WTC11 (cell line): ENCODE results near the gene TMEM117. TPM values are rescaled to one million over a fixed set of nuclear protein-coding genes. Genes with fewer than 3 reads are reported as not detected.

Source experiments
- ATAC-seq: fragments of 200-7000 bp; cut with Tn5 transposase; 2 replicates; pipeline ENCODE4 v1.10.0; 2021; ENCODE audit warnings: mild to moderate bottlenecking, moderate library complexity
- CTCF ChIA-PET: fragments of 300-600 bp; sonication (Branson Sonifier 250); formaldehyde crosslinking; loops from one replicate; lab custom pipeline; 2021; ENCODE audit warnings: antibody characterized with exemption; lab: Charles Lee
- POLR2A ChIA-PET: fragments of 350-600 bp; sonication (Branson Sonifier 250); formaldehyde crosslinking; loops from one replicate; lab custom pipeline; 2021; ENCODE audit warnings: antibody characterized with exemption; lab: Charles Lee
- DNase-seq: peaks from one replicate; pipeline ENCODE4 v3.0.0; 2021; ENCODE audit warnings: low spot score
- H3K27ac Mint-ChIP-seq: 2 replicates; pipeline ENCODE4 v1.8.0; 2021; ENCODE audit warnings: mixed read lengths
- H3K27me3 Mint-ChIP-seq: 2 replicates; pipeline ENCODE4 v1.8.0; 2021; ENCODE audit warnings: low read depth, mild to moderate bottlenecking, moderate library complexity, mixed read lengths
- H3K36me3 Mint-ChIP-seq: 2 replicates; pipeline ENCODE4 v1.8.0; 2021; ENCODE audit warnings: mixed read lengths
- H3K4me1 Mint-ChIP-seq: 2 replicates; pipeline ENCODE4 v1.8.0; 2022; ENCODE audit warnings: mixed read lengths
- H3K4me3 Mint-ChIP-seq: 2 replicates; pipeline ENCODE4 v1.8.0; 2021; ENCODE audit warnings: mild to moderate bottlenecking, moderate library complexity, mixed read lengths
- H3K9me3 Mint-ChIP-seq: 2 replicates; pipeline ENCODE4 v1.8.0; 2021; ENCODE audit warnings: mixed read lengths
- ESRRA ChIP-seq: sonication (generic); formaldehyde crosslinking; IDR thresholded peaks from 2 replicates; pipeline ENCODE4 v1.8.1; 2022; ENCODE audit warnings: mild to moderate bottlenecking, missing genetic modification reagents, borderline replicate concordance
- FOXJ3 ChIP-seq: sonication (generic); formaldehyde crosslinking; IDR thresholded peaks from 2 replicates; pipeline ENCODE4 v1.9.0; 2021; ENCODE audit warnings: missing genetic modification reagents, mild to moderate bottlenecking, borderline replicate concordance
- FOXP1 ChIP-seq: sonication (generic); formaldehyde crosslinking; IDR thresholded peaks from 2 replicates; pipeline ENCODE4 v1.8.0; 2022; ENCODE audit warnings: missing genetic modification reagents, mild to moderate bottlenecking, moderate library complexity, borderline replicate concordance
- IRF2 ChIP-seq: sonication (generic); formaldehyde crosslinking; IDR thresholded peaks from 2 replicates; pipeline ENCODE4 v1.8.0; 2022; ENCODE audit warnings: low read depth, missing genetic modification reagents, borderline replicate concordance
- MXD4 ChIP-seq: fragments of 250-450 bp; sonication (Bioruptor Pico); IDR thresholded peaks from 2 replicates; pipeline ENCODE4 v1.8.0; 2021; ENCODE audit warnings: mild to moderate bottlenecking, moderate library complexity, borderline replicate concordance
- NFATC4 ChIP-seq: fragments of 250-450 bp; sonication (Bioruptor Pico); IDR thresholded peaks from 2 replicates; pipeline ENCODE4 v1.9.0; 2021; ENCODE audit warnings: mild to moderate bottlenecking
- NR1H2 ChIP-seq: sonication (generic); formaldehyde crosslinking; IDR thresholded peaks from 2 replicates; pipeline ENCODE4 v1.9.0; 2021; ENCODE audit warnings: mild to moderate bottlenecking, moderate library complexity, missing genetic modification reagents
- NR2C2 ChIP-seq: sonication (generic); formaldehyde crosslinking; IDR thresholded peaks from 2 replicates; pipeline ENCODE4 v1.8.0; 2022; ENCODE audit warnings: mild to moderate bottlenecking, missing genetic modification reagents
- SMAD3 ChIP-seq: sonication (generic); formaldehyde crosslinking; IDR thresholded peaks from 2 replicates; pipeline ENCODE4 v1.8.0; 2022; ENCODE audit warnings: missing genetic modification reagents, mild to moderate bottlenecking, borderline replicate concordance
- TCF7 ChIP-seq: sonication (generic); formaldehyde crosslinking; IDR thresholded peaks from 2 replicates; pipeline ENCODE4 v1.8.0; 2022; ENCODE audit warnings: mild to moderate bottlenecking, low read depth, missing genetic modification reagents, moderate library complexity
- TEAD1 ChIP-seq: sonication (generic); formaldehyde crosslinking; IDR thresholded peaks from 2 replicates; pipeline ENCODE4 v1.8.0; 2022; ENCODE audit warnings: mild to moderate bottlenecking, missing genetic modification reagents
- ZBTB21 ChIP-seq: sonication (generic); formaldehyde crosslinking; IDR thresholded peaks from 2 replicates; pipeline ENCODE4 v1.8.1; 2023; ENCODE audit warnings: mild to moderate bottlenecking, missing genetic modification reagents, borderline replicate concordance
- ZNF232 ChIP-seq: sonication (generic); formaldehyde crosslinking; IDR thresholded peaks from 2 replicates; pipeline ENCODE4 v1.8.0; 2022; ENCODE audit warnings: mild to moderate bottlenecking, missing genetic modification reagents
- ZNF396 ChIP-seq: fragments of 250-450 bp; sonication (Bioruptor Pico); IDR thresholded peaks from 2 replicates; pipeline ENCODE4 v1.8.0; 2021; ENCODE audit warnings: mild to moderate bottlenecking, moderate library complexity, borderline replicate concordance
- total RNA-seq: library from RNA; stranded (reverse); gene quantifications from 3 replicates; pipeline ENCODE4 v1.2.3, GENCODE V29; 2021
- TF ChIP-seq, protein P1 (sequence below): fragments of 250-450 bp; sonication (Bioruptor Pico); IDR thresholded peaks from 2 replicates; pipeline ENCODE4 v1.9.0; 2021; ENCODE audit warnings: mild to moderate bottlenecking, borderline replicate concordance
- TF ChIP-seq, protein P2 (sequence below): sonication (generic); formaldehyde crosslinking; IDR thresholded peaks from 2 replicates; pipeline ENCODE4 v1.8.0; 2023; ENCODE audit warnings: missing genetic modification reagents, mild to moderate bottlenecking, borderline replicate concordance
- TF ChIP-seq, protein P3 (sequence below): sonication (generic); formaldehyde crosslinking; IDR thresholded peaks from 2 replicates; pipeline ENCODE4 v1.8.0; 2022; ENCODE audit warnings: mild to moderate bottlenecking, missing genetic modification reagents
- TF ChIP-seq, protein P4 (sequence below): sonication (generic); formaldehyde crosslinking; conservative IDR thresholded peaks from 2 replicates; pipeline ENCODE4 v1.8.1; 2023; ENCODE audit warnings: mild to moderate bottlenecking, low read depth, missing genetic modification reagents, moderate library complexity
- TF ChIP-seq, protein P5 (sequence below): fragments of 250-450 bp; sonication (Bioruptor Pico); IDR thresholded peaks from 2 replicates; pipeline ENCODE4 v1.9.0; 2021; ENCODE audit warnings: mild to moderate bottlenecking

The TMEM117 gene
- total RNA-seq, 1 experiment from 2014 or later = 1.5 TPM

DNA sequence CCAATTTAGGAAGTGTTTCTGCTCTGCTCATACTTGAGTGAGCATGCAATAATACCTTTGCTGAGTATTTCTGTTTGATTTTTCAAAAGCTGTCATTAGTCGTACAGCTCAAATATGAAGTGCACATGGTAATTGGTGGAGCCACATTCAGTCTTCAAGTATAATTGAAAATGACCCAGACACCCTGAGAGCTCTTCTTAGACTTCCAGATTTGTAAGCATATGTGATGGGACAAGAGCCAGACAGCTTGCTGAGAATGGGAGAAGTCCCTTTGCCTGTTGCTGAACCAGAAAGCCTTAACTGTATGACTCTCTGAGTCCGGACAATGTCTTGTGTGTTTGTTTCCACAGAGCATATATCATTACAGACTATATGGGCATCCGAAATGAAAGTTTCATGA, 307.3 kb downstream of the TMEM117 start:
- ChIA-PET CTCF (no interaction called here), POLR2A (no interaction called here)
- Mint-ChIP-seq H3K27ac (no peak overlapping the region), H3K9me3 (peaks cover 3% of the 10 kb centered on the region), H3K27me3 (no peaks in the 10 kb centered on the region), H3K36me3 (no peaks in the 10 kb centered on the region), H3K4me1 (no peaks in the 10 kb centered on the region), H3K4me3 (no peak overlapping the region)
- DNase-seq (no peak), ATAC-seq (no peak)
- no peak for TF ChIP-seq ZNF232 (CRISPR knock-in tag)
- TF ChIP-seq TCF7 (CRISPR knock-in tag) = no peak
- no peak for TF ChIP-seq FOXJ3 (CRISPR knock-in tag)
- TF ChIP-seq IRF2 (CRISPR knock-in tag) = no peak
- TF ChIP-seq ESRRA = no peak

DNA sequence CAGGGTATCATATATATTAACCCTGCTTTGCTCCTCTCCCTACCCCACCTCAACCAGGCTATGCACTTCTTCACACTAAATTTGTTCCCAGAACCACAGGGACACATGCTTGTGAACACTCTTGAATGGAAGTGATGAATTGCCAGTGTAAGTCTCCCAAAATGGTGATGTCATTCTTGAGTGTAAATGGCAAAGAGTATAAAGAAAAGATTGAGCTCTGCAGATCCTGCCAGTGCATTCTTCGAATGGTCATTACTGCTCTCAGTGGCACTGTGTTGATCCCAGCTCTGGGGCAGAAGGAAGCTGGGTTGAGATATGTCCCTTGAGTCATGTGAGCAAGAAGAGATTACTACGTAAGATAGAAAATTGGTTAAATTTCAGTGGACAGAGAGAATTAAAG, 313.1 kb downstream of the TMEM117 start:
- ChIA-PET CTCF (no interaction called here), POLR2A (no interaction called here)
- DNase-seq (no peak), ATAC-seq (no peak)
- Mint-ChIP-seq H3K27ac (no peak overlapping the region), H3K36me3 (no peaks in the 10 kb centered on the region), H3K9me3 (peaks cover 3% of the 10 kb centered on the region), H3K4me3 (no peak overlapping the region), H3K4me1 (no peaks in the 10 kb centered on the region)
- TF ChIP-seq NR1H2 (CRISPR knock-in tag) (no peak), ZBTB21 (no peak), ZNF396 (CRISPR knock-in tag) (no peak), MXD4 (no peak), NR2C2 (no peak), NFATC4 (CRISPR knock-in tag) (no peak), TEAD1 (CRISPR knock-in tag) (no peak), FOXP1 (CRISPR knock-in tag) (no peak), ZNF232 (CRISPR knock-in tag) (no peak), SMAD3 (CRISPR knock-in tag) (no peak), ESRRA (no peak)
- TF ChIP-seq, protein P1, sequence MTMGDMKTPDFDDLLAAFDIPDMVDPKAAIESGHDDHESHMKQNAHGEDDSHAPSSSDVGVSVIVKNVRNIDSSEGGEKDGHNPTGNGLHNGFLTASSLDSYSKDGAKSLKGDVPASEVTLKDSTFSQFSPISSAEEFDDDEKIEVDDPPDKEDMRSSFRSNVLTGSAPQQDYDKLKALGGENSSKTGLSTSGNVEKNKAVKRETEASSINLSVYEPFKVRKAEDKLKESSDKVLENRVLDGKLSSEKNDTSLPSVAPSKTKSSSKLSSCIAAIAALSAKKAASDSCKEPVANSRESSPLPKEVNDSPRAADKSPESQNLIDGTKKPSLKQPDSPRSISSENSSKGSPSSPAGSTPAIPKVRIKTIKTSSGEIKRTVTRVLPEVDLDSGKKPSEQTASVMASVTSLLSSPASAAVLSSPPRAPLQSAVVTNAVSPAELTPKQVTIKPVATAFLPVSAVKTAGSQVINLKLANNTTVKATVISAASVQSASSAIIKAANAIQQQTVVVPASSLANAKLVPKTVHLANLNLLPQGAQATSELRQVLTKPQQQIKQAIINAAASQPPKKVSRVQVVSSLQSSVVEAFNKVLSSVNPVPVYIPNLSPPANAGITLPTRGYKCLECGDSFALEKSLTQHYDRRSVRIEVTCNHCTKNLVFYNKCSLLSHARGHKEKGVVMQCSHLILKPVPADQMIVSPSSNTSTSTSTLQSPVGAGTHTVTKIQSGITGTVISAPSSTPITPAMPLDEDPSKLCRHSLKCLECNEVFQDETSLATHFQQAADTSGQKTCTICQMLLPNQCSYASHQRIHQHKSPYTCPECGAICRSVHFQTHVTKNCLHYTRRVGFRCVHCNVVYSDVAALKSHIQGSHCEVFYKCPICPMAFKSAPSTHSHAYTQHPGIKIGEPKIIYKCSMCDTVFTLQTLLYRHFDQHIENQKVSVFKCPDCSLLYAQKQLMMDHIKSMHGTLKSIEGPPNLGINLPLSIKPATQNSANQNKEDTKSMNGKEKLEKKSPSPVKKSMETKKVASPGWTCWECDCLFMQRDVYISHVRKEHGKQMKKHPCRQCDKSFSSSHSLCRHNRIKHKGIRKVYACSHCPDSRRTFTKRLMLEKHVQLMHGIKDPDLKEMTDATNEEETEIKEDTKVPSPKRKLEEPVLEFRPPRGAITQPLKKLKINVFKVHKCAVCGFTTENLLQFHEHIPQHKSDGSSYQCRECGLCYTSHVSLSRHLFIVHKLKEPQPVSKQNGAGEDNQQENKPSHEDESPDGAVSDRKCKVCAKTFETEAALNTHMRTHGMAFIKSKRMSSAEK = no peak
- TF ChIP-seq, protein P2, sequence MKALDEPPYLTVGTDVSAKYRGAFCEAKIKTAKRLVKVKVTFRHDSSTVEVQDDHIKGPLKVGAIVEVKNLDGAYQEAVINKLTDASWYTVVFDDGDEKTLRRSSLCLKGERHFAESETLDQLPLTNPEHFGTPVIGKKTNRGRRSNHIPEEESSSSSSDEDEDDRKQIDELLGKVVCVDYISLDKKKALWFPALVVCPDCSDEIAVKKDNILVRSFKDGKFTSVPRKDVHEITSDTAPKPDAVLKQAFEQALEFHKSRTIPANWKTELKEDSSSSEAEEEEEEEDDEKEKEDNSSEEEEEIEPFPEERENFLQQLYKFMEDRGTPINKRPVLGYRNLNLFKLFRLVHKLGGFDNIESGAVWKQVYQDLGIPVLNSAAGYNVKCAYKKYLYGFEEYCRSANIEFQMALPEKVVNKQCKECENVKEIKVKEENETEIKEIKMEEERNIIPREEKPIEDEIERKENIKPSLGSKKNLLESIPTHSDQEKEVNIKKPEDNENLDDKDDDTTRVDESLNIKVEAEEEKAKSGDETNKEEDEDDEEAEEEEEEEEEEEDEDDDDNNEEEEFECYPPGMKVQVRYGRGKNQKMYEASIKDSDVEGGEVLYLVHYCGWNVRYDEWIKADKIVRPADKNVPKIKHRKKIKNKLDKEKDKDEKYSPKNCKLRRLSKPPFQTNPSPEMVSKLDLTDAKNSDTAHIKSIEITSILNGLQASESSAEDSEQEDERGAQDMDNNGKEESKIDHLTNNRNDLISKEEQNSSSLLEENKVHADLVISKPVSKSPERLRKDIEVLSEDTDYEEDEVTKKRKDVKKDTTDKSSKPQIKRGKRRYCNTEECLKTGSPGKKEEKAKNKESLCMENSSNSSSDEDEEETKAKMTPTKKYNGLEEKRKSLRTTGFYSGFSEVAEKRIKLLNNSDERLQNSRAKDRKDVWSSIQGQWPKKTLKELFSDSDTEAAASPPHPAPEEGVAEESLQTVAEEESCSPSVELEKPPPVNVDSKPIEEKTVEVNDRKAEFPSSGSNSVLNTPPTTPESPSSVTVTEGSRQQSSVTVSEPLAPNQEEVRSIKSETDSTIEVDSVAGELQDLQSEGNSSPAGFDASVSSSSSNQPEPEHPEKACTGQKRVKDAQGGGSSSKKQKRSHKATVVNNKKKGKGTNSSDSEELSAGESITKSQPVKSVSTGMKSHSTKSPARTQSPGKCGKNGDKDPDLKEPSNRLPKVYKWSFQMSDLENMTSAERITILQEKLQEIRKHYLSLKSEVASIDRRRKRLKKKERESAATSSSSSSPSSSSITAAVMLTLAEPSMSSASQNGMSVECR (CRISPR knock-in tag) = no peak
- TF ChIP-seq, protein P3, sequence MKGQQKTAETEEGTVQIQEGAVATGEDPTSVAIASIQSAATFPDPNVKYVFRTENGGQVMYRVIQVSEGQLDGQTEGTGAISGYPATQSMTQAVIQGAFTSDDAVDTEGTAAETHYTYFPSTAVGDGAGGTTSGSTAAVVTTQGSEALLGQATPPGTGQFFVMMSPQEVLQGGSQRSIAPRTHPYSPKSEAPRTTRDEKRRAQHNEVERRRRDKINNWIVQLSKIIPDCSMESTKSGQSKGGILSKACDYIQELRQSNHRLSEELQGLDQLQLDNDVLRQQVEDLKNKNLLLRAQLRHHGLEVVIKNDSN (CRISPR knock-in tag) = no peak
- TF ChIP-seq, protein P4, sequence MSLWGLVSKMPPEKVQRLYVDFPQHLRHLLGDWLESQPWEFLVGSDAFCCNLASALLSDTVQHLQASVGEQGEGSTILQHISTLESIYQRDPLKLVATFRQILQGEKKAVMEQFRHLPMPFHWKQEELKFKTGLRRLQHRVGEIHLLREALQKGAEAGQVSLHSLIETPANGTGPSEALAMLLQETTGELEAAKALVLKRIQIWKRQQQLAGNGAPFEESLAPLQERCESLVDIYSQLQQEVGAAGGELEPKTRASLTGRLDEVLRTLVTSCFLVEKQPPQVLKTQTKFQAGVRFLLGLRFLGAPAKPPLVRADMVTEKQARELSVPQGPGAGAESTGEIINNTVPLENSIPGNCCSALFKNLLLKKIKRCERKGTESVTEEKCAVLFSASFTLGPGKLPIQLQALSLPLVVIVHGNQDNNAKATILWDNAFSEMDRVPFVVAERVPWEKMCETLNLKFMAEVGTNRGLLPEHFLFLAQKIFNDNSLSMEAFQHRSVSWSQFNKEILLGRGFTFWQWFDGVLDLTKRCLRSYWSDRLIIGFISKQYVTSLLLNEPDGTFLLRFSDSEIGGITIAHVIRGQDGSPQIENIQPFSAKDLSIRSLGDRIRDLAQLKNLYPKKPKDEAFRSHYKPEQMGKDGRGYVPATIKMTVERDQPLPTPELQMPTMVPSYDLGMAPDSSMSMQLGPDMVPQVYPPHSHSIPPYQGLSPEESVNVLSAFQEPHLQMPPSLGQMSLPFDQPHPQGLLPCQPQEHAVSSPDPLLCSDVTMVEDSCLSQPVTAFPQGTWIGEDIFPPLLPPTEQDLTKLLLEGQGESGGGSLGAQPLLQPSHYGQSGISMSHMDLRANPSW (CRISPR knock-in tag) = no peak
- TF ChIP-seq, protein P5, sequence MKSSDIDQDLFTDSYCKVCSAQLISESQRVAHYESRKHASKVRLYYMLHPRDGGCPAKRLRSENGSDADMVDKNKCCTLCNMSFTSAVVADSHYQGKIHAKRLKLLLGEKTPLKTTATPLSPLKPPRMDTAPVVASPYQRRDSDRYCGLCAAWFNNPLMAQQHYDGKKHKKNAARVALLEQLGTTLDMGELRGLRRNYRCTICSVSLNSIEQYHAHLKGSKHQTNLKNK = no peak
- TF ChIP-seq, all 79 proteins: peak for 0
- no peaks in the 10 kb centered on the region for H3K27me3 Mint-ChIP-seq
